Urothelium cell line (cell line): ENCODE measurements around the gene SCGN.

Source experiments
- DNase-seq: peaks from one replicate; pipeline ENCODE4 v3.0.0; 2011; ENCODE audit warnings: low spot score, mixed read lengths
- FAIRE-seq: peaks from 2 replicates; lab custom pipeline; 2011; peaks lifted over from hg19 to GRCh38; lab: Jason Lieb, UNC

The SCGN gene

GRCh38 chr6:25640446-25640845, 11.6 kb upstream of the SCGN start:
- no peak for DNase-seq
- FAIRE-seq = no peak

- no peak for DNase-seq
- FAIRE-seq = no peak
Observed at GRCh38 chr6:25640891-25641290, 11.1 kb upstream of the SCGN start.

DNA sequence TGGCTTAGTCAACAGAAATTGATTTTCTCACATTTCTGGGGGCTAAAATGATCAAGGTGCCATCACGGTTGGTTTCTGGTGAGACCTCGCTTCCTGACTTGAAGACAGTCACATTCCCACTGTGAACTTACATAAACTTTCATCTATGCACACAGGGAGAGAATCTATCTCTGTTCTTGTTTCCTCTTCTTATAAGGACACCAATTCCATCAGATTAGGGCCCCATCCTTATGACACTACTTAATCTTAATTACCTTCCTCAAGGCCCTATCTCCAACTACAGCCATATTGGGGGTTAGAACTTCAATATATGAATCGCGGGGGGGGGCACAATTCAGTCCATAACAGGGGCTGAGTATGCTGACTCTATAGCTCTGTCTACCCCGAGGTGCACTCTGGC, 10.6 kb upstream of the SCGN start:
- DNase-seq (no peak), FAIRE-seq (no peak)

DNA sequence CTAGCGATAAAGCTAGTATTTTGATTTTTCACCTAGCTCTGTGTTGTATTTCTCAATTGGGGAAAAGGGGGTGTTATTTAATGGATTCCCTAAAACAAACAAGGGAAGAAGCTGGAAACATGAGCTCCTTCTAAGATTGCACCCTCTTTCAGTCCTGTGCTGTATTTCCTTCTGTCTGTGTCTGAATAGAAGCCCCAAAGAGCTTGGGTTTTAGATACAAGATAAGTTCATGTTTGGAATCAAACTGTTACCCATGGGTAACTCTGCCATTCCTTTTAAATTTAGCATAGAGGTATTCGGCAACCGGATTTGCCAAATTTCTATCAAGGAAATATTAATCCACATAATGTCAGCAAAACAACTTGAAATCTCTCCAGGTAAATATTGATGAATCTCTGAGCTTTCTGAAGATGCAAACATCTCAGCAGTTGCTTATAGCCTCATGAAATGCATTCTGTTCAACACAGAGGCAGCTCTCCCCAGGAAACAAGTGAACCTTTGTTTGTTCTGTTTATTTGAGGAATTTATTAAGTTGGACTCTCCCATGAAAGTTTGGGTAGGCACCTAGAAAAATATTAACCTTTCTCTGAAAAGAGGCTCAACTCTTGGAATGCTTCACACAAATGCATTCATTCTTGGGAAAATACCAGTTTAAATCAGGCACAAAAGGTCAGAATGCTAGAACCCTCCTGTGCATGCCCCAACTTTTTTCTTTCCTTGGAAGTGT, 9.9 kb upstream of the SCGN start:
- FAIRE-seq = no peak
- DNase-seq = no peak

- no peak for FAIRE-seq
Observed at GRCh38 chr6:25642667-25643328, 9.2 kb upstream of the SCGN start.

DNA sequence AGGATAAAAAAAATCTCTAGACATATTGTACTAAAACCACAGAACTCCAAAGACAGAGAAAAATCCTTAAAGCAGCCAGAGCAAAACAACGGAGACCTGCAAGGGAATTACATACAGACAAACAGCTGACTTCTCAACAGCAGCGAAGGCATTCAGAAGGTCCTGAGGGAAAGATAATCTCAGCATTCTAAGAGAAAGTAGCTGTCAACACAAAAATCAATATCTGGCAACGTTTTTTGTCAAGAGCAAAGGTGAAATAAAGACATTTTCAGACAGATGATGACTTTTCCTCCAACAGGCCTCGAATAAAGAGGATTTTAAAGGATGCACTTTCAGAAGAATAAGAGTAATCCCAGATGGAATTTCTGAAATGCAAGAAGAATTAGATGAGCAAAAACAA, 6.1 kb upstream of the SCGN start:
- FAIRE-seq = no peak
- DNase-seq = no peak

More at GRCh38 chr6:25642667-25643328, 9.2 kb upstream of the SCGN start:
- no peak for DNase-seq

GRCh38 chr6:25649611-25650010, 2.4 kb upstream of the SCGN start:
- FAIRE-seq = no peak
- no peak for DNase-seq

DNA sequence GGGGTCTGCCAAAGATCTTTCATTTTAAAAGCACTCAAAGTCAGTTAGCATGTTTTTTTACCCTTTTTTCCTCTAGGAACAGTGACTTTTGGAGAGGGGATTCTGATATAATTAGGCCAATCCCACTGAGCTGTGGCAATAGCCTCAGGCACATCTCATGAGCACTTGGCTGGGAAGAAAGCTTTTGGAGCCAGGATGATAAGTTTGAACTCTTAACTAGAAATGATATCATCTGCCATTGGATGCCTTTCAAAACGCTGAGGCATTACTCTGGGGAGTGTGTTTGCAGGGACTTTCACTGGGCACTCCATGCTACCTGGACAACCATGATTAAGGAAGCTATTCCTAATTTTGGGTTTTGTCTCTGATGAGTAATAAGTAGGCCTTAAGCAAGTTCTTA, 3.7 kb downstream of the SCGN start:
- FAIRE-seq (no peak), DNase-seq (no peak)

GRCh38 chr6:25659633-25660368, 7.8 kb downstream of the SCGN start:
- no peak for FAIRE-seq

DNA sequence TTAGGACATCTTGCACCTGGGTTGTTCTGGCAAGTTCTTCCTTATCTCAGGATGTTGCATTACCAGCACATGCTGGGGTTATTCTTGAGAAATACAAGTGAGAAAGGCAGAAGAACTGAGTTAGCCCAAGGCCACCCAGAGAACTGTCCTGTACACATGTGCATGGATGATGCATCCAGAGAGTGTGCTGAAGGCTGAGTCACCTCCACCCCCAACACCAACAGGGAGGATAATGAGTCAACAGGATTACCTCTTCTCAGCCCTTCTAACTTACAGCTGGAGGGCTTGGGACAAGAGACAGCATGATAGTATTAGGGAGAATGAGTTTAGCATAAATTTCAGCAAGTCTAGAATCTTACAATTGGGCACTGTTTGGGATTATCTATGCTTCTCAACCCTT, 8.5 kb downstream of the SCGN start:
- DNase-seq (peak; percentile 61), FAIRE-seq (peak; percentile 72)

More at GRCh38 chr6:25659633-25660368, 7.8 kb downstream of the SCGN start:
- no peak for DNase-seq

DNA sequence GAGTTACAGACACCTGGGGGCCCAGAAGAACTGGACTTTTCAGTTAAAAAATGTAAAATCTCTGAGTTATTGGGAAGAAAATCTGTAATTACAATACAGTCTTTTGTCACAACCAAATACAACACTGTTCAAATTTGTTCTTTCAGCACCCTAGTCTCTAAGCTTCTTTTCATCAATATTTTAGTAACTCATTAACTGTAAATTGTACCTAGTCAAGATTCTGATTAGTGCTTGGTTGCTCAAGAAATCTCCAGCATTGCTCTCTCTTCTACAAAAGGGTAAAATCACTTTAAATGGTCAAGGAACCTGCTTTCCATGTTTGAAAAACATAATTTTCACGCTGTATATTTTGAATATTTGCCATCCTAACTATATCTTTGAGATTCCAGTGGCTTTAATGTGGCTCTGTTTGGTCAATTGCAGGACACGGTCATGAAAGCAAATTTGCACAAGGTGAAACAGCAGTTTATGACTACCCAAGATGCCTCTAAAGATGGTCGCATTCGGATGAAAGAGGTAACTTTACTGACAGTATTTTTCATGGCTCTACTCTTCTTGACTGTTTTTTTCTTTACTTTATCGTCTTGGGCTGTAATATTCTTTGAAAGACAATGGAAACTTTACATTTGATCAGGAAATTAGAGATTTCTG, 9.2 kb downstream of the SCGN start:
- DNase-seq (no peak), FAIRE-seq (no peak)

DNA sequence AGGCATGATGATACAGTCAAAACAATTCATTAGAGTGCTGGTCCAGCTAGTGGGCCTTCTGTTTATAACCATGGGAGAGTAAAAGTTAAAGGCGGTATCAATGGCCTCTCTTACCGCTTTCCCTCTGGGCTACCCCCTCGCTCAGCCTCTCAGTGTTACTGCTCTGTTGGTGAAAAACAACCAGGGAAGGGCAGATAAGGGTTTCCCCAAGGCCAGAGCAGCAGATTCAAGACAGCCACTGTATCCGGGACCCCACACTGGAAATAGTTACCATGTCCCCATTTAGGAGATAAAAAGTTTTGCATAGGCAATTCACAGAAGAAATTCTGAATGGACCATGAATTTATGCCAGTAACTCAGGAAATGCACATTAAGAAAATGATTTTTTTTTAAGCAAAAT, 13.4 kb downstream of the SCGN start:
- DNase-seq = no peak
- no peak for FAIRE-seq

GRCh38 chr6:25669413-25669812, 17.4 kb downstream of the SCGN start:
- DNase-seq = no peak
- FAIRE-seq = no peak

DNA sequence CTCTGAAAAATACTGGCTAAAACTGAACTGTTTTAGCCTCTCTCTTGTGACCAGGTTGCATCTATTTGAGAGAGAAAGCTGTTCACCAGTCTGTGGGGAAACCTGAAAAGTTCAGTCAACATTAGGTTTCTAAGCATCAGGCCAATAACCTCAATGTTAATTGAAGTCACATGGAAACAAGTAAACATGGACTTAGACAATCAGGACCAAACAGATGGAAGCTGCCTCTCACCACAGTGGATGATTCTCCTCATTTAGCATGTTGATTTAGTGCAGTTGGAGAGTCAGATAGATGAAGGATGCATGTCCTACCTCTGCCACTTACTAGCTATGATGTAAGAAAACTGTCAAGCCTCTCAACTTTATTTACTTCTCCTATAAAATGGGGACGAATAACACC, 18.2 kb downstream of the SCGN start:
- no peak for DNase-seq
- FAIRE-seq = no peak

DNA sequence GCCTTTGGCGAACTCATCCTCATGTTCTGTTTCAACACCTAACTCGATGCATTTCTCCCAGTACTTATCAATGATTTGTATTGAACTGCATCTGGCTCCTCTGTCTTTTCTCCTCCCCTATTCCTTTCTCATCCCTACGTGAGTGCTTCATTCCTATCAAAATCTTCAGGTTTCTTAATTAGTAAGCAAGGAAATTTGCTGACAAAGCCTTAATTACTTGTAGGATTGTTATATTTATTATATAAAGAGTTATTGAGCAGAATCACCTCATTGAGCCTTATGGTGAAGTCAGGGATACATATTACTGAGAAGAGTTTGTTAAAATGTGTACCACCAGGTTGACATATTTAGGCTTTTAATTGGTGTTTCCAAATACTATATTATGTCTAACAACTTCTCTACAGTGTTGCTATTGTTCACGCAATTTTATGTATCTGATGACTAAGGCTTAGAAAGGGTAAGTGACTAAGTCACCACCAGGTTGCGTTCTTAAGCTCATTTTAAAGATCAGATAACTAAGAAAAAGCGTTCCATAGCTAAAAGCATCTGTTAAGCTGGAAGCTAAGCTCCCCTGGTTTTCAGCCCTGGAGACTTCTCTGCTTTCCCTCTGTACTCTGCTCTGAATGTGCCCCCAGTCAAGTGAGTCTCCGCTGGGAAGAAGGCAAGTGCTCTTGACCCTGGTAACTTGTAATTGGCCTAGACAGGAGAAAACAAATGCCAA, 18.9 kb downstream of the SCGN start:
- DNase-seq (peak; percentile 5), FAIRE-seq (no peak)

GRCh38 chr6:25671652-25672051, 19.6 kb downstream of the SCGN start:
- FAIRE-seq = no peak
- DNase-seq = no peak

- FAIRE-seq (no peak), DNase-seq (no peak)
Observed at GRCh38 chr6:25675167-25675566, 23.2 kb downstream of the SCGN start.

GRCh38 chr6:25676775-25677174, 24.8 kb downstream of the SCGN start:
- no peak for FAIRE-seq
- no peak for DNase-seq

DNA sequence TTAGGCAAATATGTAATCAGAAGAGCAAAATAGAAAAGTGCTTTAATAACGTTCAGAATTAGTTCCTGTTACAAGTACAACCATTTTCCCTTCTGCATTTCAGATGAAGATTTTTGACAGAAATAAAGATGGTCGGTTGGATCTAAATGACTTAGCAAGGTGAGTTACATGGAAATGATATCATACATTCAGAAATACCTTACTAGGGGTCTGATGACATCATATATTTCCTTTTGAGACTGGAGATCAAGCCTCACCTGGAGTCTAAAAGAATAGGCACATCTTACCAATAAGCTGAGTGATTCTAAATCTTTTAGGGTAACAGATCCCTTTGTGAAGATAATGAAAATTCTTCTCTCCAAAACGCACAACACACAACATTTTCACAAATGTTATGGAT, 29.8 kb downstream of the SCGN start:
- no peak for FAIRE-seq
- DNase-seq = no peak

DNA sequence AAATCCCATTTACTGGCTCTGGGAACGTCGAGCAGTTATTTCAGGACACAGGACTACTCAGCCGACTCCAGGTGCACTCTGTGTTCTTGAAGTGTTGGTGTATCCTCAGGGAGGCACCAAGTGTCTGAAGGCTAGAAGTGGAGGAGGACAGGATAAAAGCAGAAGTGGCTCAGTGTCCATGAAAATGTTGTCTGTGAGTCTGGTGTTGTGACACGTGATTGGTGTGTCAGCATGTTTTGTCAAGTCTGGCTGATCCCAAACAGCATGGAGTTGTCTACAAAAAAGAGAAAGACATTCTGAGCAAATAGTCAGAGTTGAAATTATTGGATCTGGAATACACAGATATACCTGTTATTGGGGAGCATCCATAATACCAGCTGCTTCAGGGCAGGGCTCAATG, 30.3 kb downstream of the SCGN start:
- no peak for FAIRE-seq
- DNase-seq = no peak

DNA sequence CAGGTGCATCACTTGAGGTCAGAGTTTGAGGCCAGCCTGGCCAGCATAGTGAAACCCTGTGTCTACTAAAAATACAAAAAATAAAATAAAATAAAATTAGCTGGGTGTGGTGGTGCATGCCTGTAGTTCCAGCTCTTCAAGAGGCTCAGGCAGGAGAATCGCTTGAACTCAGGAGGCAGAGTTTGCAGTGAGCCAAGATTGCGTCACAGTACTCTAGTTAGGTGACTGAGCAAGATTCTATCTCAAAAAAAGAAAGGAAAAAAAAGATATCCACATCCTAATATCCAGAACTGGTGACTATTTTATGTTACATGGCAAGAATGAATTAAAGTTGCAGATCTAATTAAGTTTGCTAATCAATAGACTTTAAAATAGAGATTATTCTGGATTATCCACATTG, 32.5 kb downstream of the SCGN start:
- no peak for DNase-seq
- FAIRE-seq = no peak
